C4-2B (cell line): ENCODE data around the gene ADGRA1.

Experiments used
- ZFX ChIP-seq: fragments of 450-650 bp; IDR thresholded peaks from 2 replicates; pipeline ENCODE4 v1.6.1; 2017
- TF ChIP-seq, protein P1 (sequence below): fragments of 450-650 bp; conservative IDR thresholded peaks from 2 replicates; pipeline ENCODE4 v1.5.1; 2017; ENCODE audit warnings: mild to moderate bottlenecking

DNA sequence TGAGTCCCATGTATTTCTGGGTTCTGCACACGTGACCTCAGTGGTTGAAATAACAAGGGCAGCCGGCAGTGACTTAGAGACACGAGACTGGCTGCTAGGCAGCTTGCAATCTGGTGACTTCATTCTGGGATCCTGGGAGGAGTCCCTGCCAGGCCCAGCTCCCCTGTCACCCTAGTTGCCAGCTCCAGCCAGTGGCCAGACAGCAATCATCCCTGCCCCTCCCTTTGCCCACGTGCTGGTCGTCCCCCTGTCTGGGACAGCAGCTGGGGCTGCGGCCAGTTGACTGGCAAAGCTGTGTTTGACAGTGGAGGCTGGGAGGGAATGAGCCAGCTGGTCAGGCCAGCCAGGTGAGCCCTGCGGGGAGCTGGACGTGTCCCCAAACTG, 30.0 kb downstream of the ADGRA1 start:
- TF ChIP-seq, protein P1, sequence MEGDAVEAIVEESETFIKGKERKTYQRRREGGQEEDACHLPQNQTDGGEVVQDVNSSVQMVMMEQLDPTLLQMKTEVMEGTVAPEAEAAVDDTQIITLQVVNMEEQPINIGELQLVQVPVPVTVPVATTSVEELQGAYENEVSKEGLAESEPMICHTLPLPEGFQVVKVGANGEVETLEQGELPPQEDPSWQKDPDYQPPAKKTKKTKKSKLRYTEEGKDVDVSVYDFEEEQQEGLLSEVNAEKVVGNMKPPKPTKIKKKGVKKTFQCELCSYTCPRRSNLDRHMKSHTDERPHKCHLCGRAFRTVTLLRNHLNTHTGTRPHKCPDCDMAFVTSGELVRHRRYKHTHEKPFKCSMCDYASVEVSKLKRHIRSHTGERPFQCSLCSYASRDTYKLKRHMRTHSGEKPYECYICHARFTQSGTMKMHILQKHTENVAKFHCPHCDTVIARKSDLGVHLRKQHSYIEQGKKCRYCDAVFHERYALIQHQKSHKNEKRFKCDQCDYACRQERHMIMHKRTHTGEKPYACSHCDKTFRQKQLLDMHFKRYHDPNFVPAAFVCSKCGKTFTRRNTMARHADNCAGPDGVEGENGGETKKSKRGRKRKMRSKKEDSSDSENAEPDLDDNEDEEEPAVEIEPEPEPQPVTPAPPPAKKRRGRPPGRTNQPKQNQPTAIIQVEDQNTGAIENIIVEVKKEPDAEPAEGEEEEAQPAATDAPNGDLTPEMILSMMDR, result no peak
- TF ChIP-seq ZFX, result no peak
